A549 (cell line): Measurements from ENCODE around the gene NR1H2. TPM values are rescaled to one million over a fixed set of nuclear protein-coding genes. Genes with fewer than 3 reads are reported as not detected.

Experiments
- ATAC-seq, 2 experiments: fragments of 200-7000 bp in 1 of 2; fragments of >200 bp in 1 of 2; cut with Nextera tagmentation in 1 of 2; cut with Tn5 transposase in 1 of 2; 3 replicates each; pipeline versions ENCODE4 v1.8.0 to v1.9.1; 2018 to 2020; ENCODE audit warnings: mild to moderate bottlenecking in 1 of 2, moderate library complexity in 1 of 2
- CTCF ChIA-PET: fragments of 300-600 bp; sonication (Branson Sonifier 250); formaldehyde crosslinking; extraction: SDS; loops from one replicate; lab custom pipeline; 2021; ENCODE audit warnings: antibody characterized with exemption, inconsistent platforms; lab: Yijun Ruan, JAX
- POLR2A ChIA-PET: fragments of 350-600 bp; formaldehyde crosslinking; extraction: SDS; loops from one replicate; lab custom pipeline; 2021; ENCODE audit warnings: antibody characterized with exemption, inconsistent platforms; lab: Yijun Ruan, JAX
- DNase-seq, 2 experiments: peaks; one replicate each; pipeline versions ENCODE4 v3.0.0 to v3.0.0-alpha.2; 2011 to 2016; ENCODE audit warnings: low read depth in 1 of 2, low spot score in 1 of 2
- FAIRE-seq: peaks from 2 replicates; lab custom pipeline; 2011; peaks lifted over from hg19 to GRCh38; lab: Jason Lieb, UNC
- H3K27ac ChIP-seq, 2 experiments: fragments of >200 bp; sonication (Bioruptor Twin); formaldehyde crosslinking; 3 replicates each; pipeline ENCODE4 v1.5.1; 2016 to 2017
- H3K4me1 ChIP-seq: fragments of >200 bp; sonication (Bioruptor Twin); formaldehyde crosslinking; 3 replicates; pipeline ENCODE4 v1.6.1; 2016
- H3K4me2 ChIP-seq: fragments of >200 bp; sonication (Bioruptor Twin); formaldehyde crosslinking; 3 replicates; pipeline ENCODE4 v1.6.1; 2016
- H3K4me3 ChIP-seq: fragments of >200 bp; sonication (Bioruptor Twin); formaldehyde crosslinking; 3 replicates; pipeline ENCODE4 v1.5.1; 2016
- H3K9me3 ChIP-seq: fragments of >200 bp; sonication (Bioruptor Twin); formaldehyde crosslinking; 3 replicates; pipeline ENCODE4 v1.6.1; 2016
- BHLHE40 ChIP-seq: IDR thresholded peaks from 2 replicates; pipeline ENCODE4 v1.6.1; 2012; ENCODE audit warnings: low read depth, low read length, inconsistent platforms
- CEBPB ChIP-seq, 2 experiments: fragments of >200 bp in 1 of 2; sonication (Bioruptor Twin) in 1 of 2; formaldehyde crosslinking in 1 of 2; IDR thresholded peaks; 2 replicates each; pipeline ENCODE4 v1.6.1; 2012 to 2016
- CHD4 ChIP-seq: fragments of 200-600 bp; sonication (generic); IDR thresholded peaks from 2 replicates; pipeline ENCODE4 v1.6.1; 2016; ENCODE audit warnings: antibody characterized with exemption, mild to moderate bottlenecking, borderline replicate concordance
- EHF ChIP-seq: fragments of 250-450 bp; sonication (Bioruptor Pico); IDR thresholded peaks from 2 replicates; pipeline ENCODE4 v1.5.0; 2020; ENCODE audit warnings: mild to moderate bottlenecking
- FOSL2 ChIP-seq, 2 experiments: fragments of 450-650 bp in 1 of 2; fragments of >200 bp in 1 of 2; sonication (Bioruptor Twin) in 1 of 2; formaldehyde crosslinking; IDR thresholded peaks; 2 replicates each; pipeline versions ENCODE4 v1.5.0 to v1.6.1; 2016 to 2020; ENCODE audit warnings: mild to moderate bottlenecking in 1 of 2, moderate library complexity in 1 of 2
- FOXS1 ChIP-seq: fragments of 250-450 bp; sonication (Bioruptor Pico); IDR thresholded peaks from 2 replicates; pipeline ENCODE4 v1.5.0; 2020; ENCODE audit warnings: mild to moderate bottlenecking, moderate library complexity
- HOXB5 ChIP-seq: fragments of 250-450 bp; sonication (Bioruptor Pico); IDR thresholded peaks from 2 replicates; pipeline ENCODE4 v1.5.0; 2020; ENCODE audit warnings: mild to moderate bottlenecking, moderate library complexity
- MAZ ChIP-seq: fragments of 150-350 bp; IDR thresholded peaks from 2 replicates; pipeline ENCODE4 v1.6.1; 2014; ENCODE audit warnings: antibody characterized with exemption, low read depth, low read length, borderline replicate concordance
- PHF8 ChIP-seq: fragments of 200-600 bp; sonication (generic); IDR thresholded peaks from 2 replicates; pipeline ENCODE4 v1.6.1; 2016; ENCODE audit warnings: low read depth, mild to moderate bottlenecking, antibody characterized with exemption, moderate library complexity, borderline replicate concordance
- POLR2AphosphoS2 ChIP-seq: conservative IDR thresholded peaks from 2 replicates; pipeline ENCODE4 v1.6.1; 2012; ENCODE audit warnings: low read length, improper control_type of control experiment, inconsistent platforms
- RAD21 ChIP-seq, 2 experiments: fragments of >200 bp in 1 of 2; sonication (Bioruptor Twin) in 1 of 2; formaldehyde crosslinking in 1 of 2; IDR thresholded peaks in 1 of 2; conservative IDR thresholded peaks in 1 of 2; 2 replicates in 1 of 2; 3 replicates in 1 of 2; pipeline ENCODE4 v1.6.1; 2012 to 2018; ENCODE audit warnings: inconsistent platforms in 1 of 2
- RCOR1 ChIP-seq: fragments of 150-350 bp; IDR thresholded peaks from 2 replicates; pipeline ENCODE4 v1.6.1; 2014; ENCODE audit warnings: antibody characterized with exemption, low read length, low read depth
- SREBF2 ChIP-seq: fragments of 450-650 bp; IDR thresholded peaks from 2 replicates; pipeline ENCODE4 v1.6.1; 2014; ENCODE audit warnings: mild to moderate bottlenecking, moderate library complexity
- TFCP2L1 ChIP-seq: fragments of 250-450 bp; sonication (Bioruptor Pico); IDR thresholded peaks from 2 replicates; pipeline ENCODE4 v1.5.0; 2021; ENCODE audit warnings: mild to moderate bottlenecking
- ZFP36 ChIP-seq: fragments of 450-650 bp; IDR thresholded peaks from 2 replicates; pipeline ENCODE4 v1.6.1; 2014; ENCODE audit warnings: borderline replicate concordance; ENCODE audit not compliant: partially characterized antibody
- ZSCAN20 ChIP-seq: fragments of 250-450 bp; sonication (Bioruptor Pico); IDR thresholded peaks from 2 replicates; pipeline ENCODE4 v1.8.0; 2022; ENCODE audit warnings: mild to moderate bottlenecking, moderate library complexity
- WGBS: methylation state at CpG from one replicate; pipeline ENCODE4 v1.1.6; 2017; ENCODE audit errors: missing lambda C conversion rate; 5-methylcytosine and 5-hydroxymethylcytosine counted together
- polyA plus RNA-seq, 4 experiments: library from polyadenylated mRNA; depleted of rRNA in 3 of 4; stranded (reverse); fragments of >200 nt; fragmentation: RNase III in 1 of 4; extraction: RNeasy Plus Mini Kit Qiagen cat#74134 plus additional on column Dnase treatment in 1 of 4; gene quantifications; 2 replicates in 3 of 4; 3 replicates in 1 of 4; pipeline ENCODE4 v1.2.3, GENCODE V29; 2011 to 2017
- TF ChIP-seq, protein P1 (sequence below): fragments of >200 bp; sonication (Bioruptor Twin); formaldehyde crosslinking; IDR thresholded peaks from 3 replicates; pipeline ENCODE4 v1.5.1; 2016
- TF ChIP-seq, protein P2 (sequence below): fragments of 450-650 bp; IDR thresholded peaks from 2 replicates; pipeline ENCODE4 v1.6.1; 2014; ENCODE audit warnings: antibody characterized with exemption
- TF ChIP-seq, protein P3 (sequence below): fragments of >200 bp; sonication (Bioruptor Twin); formaldehyde crosslinking; IDR thresholded peaks from 3 replicates; pipeline ENCODE4 v1.6.1; 2016
- TF ChIP-seq, protein P4 (sequence below): IDR thresholded peaks from 2 replicates; pipeline ENCODE4 v1.6.1; 2012; ENCODE audit warnings: low read depth, borderline replicate concordance

NR1H2 gene
- polyA plus RNA-seq, 2 of the 4 experiments (the other 2 are of a cell fraction): 39.3 to 67.0 TPM

DNA sequence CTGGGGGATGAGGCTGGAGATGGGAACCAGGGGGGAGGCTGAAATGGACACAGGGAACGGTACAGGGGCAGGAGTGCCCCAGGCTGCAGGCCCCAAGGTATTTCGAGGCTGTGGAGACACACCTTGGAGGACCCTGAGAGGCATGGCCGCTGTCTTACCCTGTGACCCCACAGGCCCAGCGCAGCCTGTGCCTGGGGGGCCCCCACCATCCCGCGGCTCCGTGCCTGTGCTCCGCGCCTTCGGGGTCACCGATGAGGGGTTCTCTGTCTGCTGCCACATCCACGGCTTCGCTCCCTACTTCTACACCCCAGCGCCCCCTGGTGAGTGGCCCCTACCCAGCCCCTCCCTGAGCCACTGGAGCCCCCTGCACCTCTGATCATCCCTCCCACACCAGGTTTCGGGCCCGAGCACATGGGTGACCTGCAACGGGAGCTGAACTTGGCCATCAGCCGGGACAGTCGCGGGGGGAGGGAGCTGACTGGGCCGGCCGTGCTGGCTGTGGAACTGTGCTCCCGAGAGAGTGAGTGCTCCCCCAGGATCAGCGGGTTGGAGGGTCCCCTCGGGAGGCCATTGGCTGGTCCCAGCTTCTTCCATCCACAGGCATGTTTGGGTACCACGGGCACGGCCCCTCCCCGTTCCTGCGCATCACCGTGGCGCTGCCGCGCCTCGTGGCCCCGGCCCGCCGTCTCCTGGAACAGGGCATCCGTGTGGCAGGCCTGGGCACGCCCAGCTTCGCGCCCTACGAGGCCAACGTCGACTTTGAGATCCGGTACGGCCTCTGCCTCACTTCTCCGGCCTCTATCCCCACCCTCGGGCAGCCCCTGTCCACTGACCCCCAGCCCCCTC, 25.6 kb downstream of the NR1H2 start:
- TF ChIP-seq, protein P1, sequence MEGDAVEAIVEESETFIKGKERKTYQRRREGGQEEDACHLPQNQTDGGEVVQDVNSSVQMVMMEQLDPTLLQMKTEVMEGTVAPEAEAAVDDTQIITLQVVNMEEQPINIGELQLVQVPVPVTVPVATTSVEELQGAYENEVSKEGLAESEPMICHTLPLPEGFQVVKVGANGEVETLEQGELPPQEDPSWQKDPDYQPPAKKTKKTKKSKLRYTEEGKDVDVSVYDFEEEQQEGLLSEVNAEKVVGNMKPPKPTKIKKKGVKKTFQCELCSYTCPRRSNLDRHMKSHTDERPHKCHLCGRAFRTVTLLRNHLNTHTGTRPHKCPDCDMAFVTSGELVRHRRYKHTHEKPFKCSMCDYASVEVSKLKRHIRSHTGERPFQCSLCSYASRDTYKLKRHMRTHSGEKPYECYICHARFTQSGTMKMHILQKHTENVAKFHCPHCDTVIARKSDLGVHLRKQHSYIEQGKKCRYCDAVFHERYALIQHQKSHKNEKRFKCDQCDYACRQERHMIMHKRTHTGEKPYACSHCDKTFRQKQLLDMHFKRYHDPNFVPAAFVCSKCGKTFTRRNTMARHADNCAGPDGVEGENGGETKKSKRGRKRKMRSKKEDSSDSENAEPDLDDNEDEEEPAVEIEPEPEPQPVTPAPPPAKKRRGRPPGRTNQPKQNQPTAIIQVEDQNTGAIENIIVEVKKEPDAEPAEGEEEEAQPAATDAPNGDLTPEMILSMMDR: no peak
- no peak for TF ChIP-seq TFCP2L1 (CRISPR knock-in tag)
- TF ChIP-seq, protein P2, sequence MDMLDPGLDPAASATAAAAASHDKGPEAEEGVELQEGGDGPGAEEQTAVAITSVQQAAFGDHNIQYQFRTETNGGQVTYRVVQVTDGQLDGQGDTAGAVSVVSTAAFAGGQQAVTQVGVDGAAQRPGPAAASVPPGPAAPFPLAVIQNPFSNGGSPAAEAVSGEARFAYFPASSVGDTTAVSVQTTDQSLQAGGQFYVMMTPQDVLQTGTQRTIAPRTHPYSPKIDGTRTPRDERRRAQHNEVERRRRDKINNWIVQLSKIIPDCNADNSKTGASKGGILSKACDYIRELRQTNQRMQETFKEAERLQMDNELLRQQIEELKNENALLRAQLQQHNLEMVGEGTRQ: no peak
- TF ChIP-seq POLR2AphosphoS2: no peak
- TF ChIP-seq CHD4: no peak
- Histone ChIP-seq H3K4me1 (no peaks in the 10 kb centered on the region), H3K4me2 (no peak overlapping the region), H3K9me3 (no peaks in the 10 kb centered on the region), H3K4me3 (no peak overlapping the region), H3K27ac (no peak overlapping the region)
- no peak for FAIRE-seq
- ATAC-seq: no peak
- ChIA-PET CTCF (interaction anchor here (0.9 to 2.6 kb wide), 8 partner anchors 13 to 154 kb away, joined by 3 to 12 read pairs (median 4); partner anchors contain the start of genes POLD1 and SPIB), POLR2A (no interaction called here)
- DNase-seq: no peak
- 94% methylated on average over 40 of the region's 48 CpGs for WGBS

DNA sequence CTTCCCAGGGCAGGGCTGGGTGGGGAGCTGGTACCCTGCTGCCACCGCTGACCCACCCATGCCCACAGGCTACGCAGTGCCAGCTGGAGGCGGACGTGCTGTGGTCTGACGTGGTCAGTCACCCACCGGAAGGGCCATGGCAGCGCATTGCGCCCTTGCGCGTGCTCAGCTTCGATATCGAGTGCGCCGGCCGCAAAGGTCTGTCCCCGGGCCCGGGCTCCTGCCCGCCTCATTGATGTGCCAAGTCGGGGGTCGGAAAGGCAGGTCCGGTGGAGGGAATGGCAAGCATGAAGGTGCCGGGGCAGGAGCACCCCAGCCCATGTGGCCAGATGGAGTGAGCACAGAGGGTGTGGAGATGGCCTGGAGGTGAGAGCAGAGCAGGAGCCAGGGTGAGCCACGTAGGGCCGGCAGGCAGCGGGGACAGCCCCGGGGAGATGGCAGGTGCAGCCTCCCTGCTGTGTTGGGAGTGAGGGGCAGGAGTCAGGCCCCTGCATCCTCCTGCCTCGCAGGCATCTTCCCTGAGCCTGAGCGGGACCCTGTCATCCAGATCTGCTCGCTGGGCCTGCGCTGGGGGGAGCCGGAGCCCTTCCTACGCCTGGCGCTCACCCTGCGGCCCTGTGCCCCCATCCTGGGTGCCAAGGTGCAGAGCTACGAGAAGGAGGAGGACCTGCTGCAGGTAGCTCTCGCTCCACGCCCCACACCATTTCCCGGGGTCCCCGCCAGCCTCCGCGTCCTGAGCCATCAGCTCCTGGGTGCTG, 26.5 kb downstream of the NR1H2 start:
- H3K4me2 ChIP-seq: no peak overlapping the region
- CTCF ChIA-PET: interaction anchor here (0.9 to 2.6 kb wide), 9 partner anchors 12 to 256 kb away, joined by 3 to 12 read pairs (median 4); partner anchors contain the start of genes POLD1 and SPIB
- ATAC-seq (no peak; a peak in 1 of 6 replicates), DNase-seq (no peak), FAIRE-seq (no peak)
- POLR2A ChIA-PET: no interaction called here
- H3K4me1 ChIP-seq: no peaks in the 10 kb centered on the region
- H3K27ac ChIP-seq: no peak overlapping the region
- no peak overlapping the region for H3K4me3 ChIP-seq
- TF ChIP-seq SREBF2: no peak
- TF ChIP-seq, protein P3, sequence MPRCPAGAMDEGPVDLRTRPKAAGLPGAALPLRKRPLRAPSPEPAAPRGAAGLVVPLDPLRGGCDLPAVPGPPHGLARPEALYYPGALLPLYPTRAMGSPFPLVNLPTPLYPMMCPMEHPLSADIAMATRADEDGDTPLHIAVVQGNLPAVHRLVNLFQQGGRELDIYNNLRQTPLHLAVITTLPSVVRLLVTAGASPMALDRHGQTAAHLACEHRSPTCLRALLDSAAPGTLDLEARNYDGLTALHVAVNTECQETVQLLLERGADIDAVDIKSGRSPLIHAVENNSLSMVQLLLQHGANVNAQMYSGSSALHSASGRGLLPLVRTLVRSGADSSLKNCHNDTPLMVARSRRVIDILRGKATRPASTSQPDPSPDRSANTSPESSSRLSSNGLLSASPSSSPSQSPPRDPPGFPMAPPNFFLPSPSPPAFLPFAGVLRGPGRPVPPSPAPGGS: no peak
- no peak for TF ChIP-seq ZFP36
- no peak for TF ChIP-seq TFCP2L1 (CRISPR knock-in tag)
- TF ChIP-seq CEBPB (IDR thresholded peaks at IDR 0.05): no peak
- no peak for TF ChIP-seq FOXS1 (CRISPR knock-in tag)
- no peak for TF ChIP-seq FOSL2 (IDR thresholded peaks at IDR 0.05)
- no peak for TF ChIP-seq FOSL2 (CRISPR knock-in tag; IDR thresholded peaks at IDR 0.05)
- TF ChIP-seq HOXB5 (CRISPR knock-in tag): no peak
- TF ChIP-seq PHF8: no peak
- TF ChIP-seq, protein P2: no peak
- no peak for TF ChIP-seq MAZ
- TF ChIP-seq BHLHE40: no peak
- TF ChIP-seq EHF (CRISPR knock-in tag): no peak
- no peak for TF ChIP-seq RAD21 (conservative IDR thresholded peaks at IDR 0.05 in 1 of 2, IDR thresholded peaks at IDR 0.05 in 1 of 2)
- TF ChIP-seq, protein P4, sequence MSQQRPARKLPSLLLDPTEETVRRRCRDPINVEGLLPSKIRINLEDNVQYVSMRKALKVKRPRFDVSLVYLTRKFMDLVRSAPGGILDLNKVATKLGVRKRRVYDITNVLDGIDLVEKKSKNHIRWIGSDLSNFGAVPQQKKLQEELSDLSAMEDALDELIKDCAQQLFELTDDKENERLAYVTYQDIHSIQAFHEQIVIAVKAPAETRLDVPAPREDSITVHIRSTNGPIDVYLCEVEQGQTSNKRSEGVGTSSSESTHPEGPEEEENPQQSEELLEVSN: no peak
- no peak for TF ChIP-seq ZSCAN20 (CRISPR knock-in tag)
- TF ChIP-seq RCOR1: no peak
- WGBS: 95% methylated on average over 41 of the region's 41 CpGs
- no peaks in the 10 kb centered on the region for H3K9me3 ChIP-seq
